Right atrium auricular region (tissue), 2 donors: ENCODE results near the gene FAM187B. TPM values are rescaled to one million over a fixed set of nuclear protein-coding genes. Genes with fewer than 3 reads are reported as not detected.
A peak's percentile ranks its signal among the peaks of the same experiment; 100 is the strongest.

Source experiments
- DNase-seq: peaks from one replicate; pipeline ENCODE4 v3.0.0-alpha.2; 2019; ENCODE audit warnings: low spot score
- H3K27ac ChIP-seq, 2 donors: fragments of 200-600 bp; sonication (generic); 1 replicate in 1 of 2; 2 replicates in 1 of 2; pipeline ENCODE4 v1.5.1; 2016 to 2019
- H3K27me3 ChIP-seq, 2 donors: fragments of 200-600 bp; sonication (generic); one replicate each; pipeline versions ENCODE4 v1.5.1 to v1.6.0; 2017 to 2019
- H3K36me3 ChIP-seq: fragments of 200-600 bp; sonication (generic); one replicate; pipeline ENCODE4 v1.5.1; 2016
- H3K4me1 ChIP-seq, 2 donors: fragments of 200-600 bp; sonication (generic); one replicate each; pipeline versions ENCODE4 v1.5.1 to v1.6.0; 2017 to 2019
- H3K4me3 ChIP-seq, 2 donors: fragments of 200-600 bp; sonication (generic); 1 replicate in 1 of 2; 2 replicates in 1 of 2; pipeline ENCODE4 v1.5.1; 2017 to 2019; ENCODE audit warnings: mild to moderate bottlenecking in 1 of 2, moderate library complexity in 1 of 2
- H3K9me3 ChIP-seq, 2 donors: fragments of 200-600 bp; sonication (generic); one replicate each; pipeline ENCODE4 v1.5.1; 2019
- CTCF ChIP-seq, 2 donors: fragments of 200-600 bp; sonication (generic); IDR thresholded peaks; one replicate each; pipeline ENCODE4 v1.5.1; 2019; ENCODE audit warnings: antibody characterized with exemption in 2 of 2
- total RNA-seq, 2 donors: library from RNA; depleted of rRNA; stranded (reverse); fragments of >200 nt; gene quantifications; one replicate each; pipeline ENCODE4 v1.1.0, GENCODE V29; 2016

Gene FAM187B
- total RNA-seq, 2 donors from 2014 or later = not detected

GRCh38 chr19:35211545-35212230 lies 16.9 kb downstream of the FAM187B start:
- H3K9me3 ChIP-seq = no peaks in the 10 kb centered on the region
- DNase-seq = peak; percentile 78
- TF ChIP-seq CTCF (IDR thresholded peaks at IDR 0.05) = no peak
- no peaks in the 10 kb centered on the region for H3K27me3 ChIP-seq
- peak overlapping the region; percentile 51 to 66 for H3K27ac ChIP-seq
- H3K4me1 ChIP-seq = peaks cover 0 to 31% of the 10 kb centered on the region in 2 donors
- H3K4me3 ChIP-seq = no peak overlapping the region
- no peaks in the 10 kb centered on the region for H3K36me3 ChIP-seq

GRCh38 chr19:35209646-35210045 lies 18.9 kb downstream of the FAM187B start:
- peaks cover 0 to 31% of the 10 kb centered on the region in 2 donors for H3K4me1 ChIP-seq
- H3K9me3 ChIP-seq = no peaks in the 10 kb centered on the region
- no peak for DNase-seq
- no peak for TF ChIP-seq CTCF (IDR thresholded peaks at IDR 0.05)
- no peaks in the 10 kb centered on the region for H3K36me3 ChIP-seq
- H3K27me3 ChIP-seq = no peaks in the 10 kb centered on the region
- H3K4me3 ChIP-seq = no peak overlapping the region
- no peak overlapping the region for H3K27ac ChIP-seq

- no peak for TF ChIP-seq CTCF (IDR thresholded peaks at IDR 0.05)
- H3K27me3 ChIP-seq = no peaks in the 10 kb centered on the region
- peaks cover 0 to 17% of the 10 kb centered on the region in 2 donors for H3K4me1 ChIP-seq
- DNase-seq = no peak
- no peaks in the 10 kb centered on the region for H3K36me3 ChIP-seq
- no peak overlapping the region for H3K4me3 ChIP-seq
- no peak overlapping the region for H3K27ac ChIP-seq
- H3K9me3 ChIP-seq = no peaks in the 10 kb centered on the region
Measured at GRCh38 chr19:35208121-35208520, 20.4 kb downstream of the FAM187B start.

GRCh38 chr19:35207391-35207871 lies 21.1 kb downstream of the FAM187B start:
- no peaks in the 10 kb centered on the region for H3K9me3 ChIP-seq
- H3K4me1 ChIP-seq = peaks cover 0 to 11% of the 10 kb centered on the region in 2 donors
- H3K4me3 ChIP-seq = no peak overlapping the region
- no peaks in the 10 kb centered on the region for H3K27me3 ChIP-seq
- H3K27ac ChIP-seq = no peak overlapping the region
- no peaks in the 10 kb centered on the region for H3K36me3 ChIP-seq
- no peak for DNase-seq
- TF ChIP-seq CTCF (IDR thresholded peaks at IDR 0.05) = no peak

GRCh38 chr19:35206855-35207254 lies 21.7 kb downstream of the FAM187B start:
- no peak for DNase-seq
- H3K4me1 ChIP-seq = peaks cover 0 to 6% of the 10 kb centered on the region in 2 donors
- H3K9me3 ChIP-seq = no peaks in the 10 kb centered on the region
- no peak overlapping the region for H3K27ac ChIP-seq
- H3K27me3 ChIP-seq = no peaks in the 10 kb centered on the region
- H3K36me3 ChIP-seq = no peaks in the 10 kb centered on the region
- TF ChIP-seq CTCF (IDR thresholded peaks at IDR 0.05) = no peak
- no peak overlapping the region for H3K4me3 ChIP-seq

- Histone ChIP-seq H3K27ac (no peak overlapping the region), H3K36me3 (no peaks in the 10 kb centered on the region), H3K4me1 (peaks cover 0 to 6% of the 10 kb centered on the region in 2 donors), H3K9me3 (no peaks in the 10 kb centered on the region), H3K27me3 (no peaks in the 10 kb centered on the region), H3K4me3 (no peak overlapping the region)
- no peak for DNase-seq
- no peak for TF ChIP-seq CTCF (IDR thresholded peaks at IDR 0.05)
Measured at GRCh38 chr19:35206379-35206778, 22.2 kb downstream of the FAM187B start.
